HL-60 (cell line): ENCODE data around the gene TMEM273.

Experiments used
- DNase-seq, 2 experiments: peaks; one replicate each; pipeline ENCODE4 v3.0.0-alpha.2; 2010 to 2020; ENCODE audit warnings: low read depth in 1 of 2, low spot score in 1 of 2
- H3K27ac ChIP-seq: fragments of 250-450 bp; sonication (Bioruptor Pico); replicated peaks from 2 replicates; pipeline ENCODE4 v1.5.1; 2020; ENCODE audit warnings: mild to moderate bottlenecking, moderate library complexity
- H3K27me3 ChIP-seq: fragments of 250-450 bp; sonication (Bioruptor Pico); 2 replicates; pipeline ENCODE4 v1.5.1; 2021; ENCODE audit warnings: mild to moderate bottlenecking, moderate library complexity; ENCODE audit not compliant: insufficient read depth, poor library complexity, severe bottlenecking
- H3K4me3 ChIP-seq: replicated peaks from 2 replicates; pipeline ENCODE4 v1.5.1; 2011; ENCODE audit warnings: mild to moderate bottlenecking, control low read depth, low read length; ENCODE audit not compliant: insufficient read depth
- GABPA ChIP-seq: IDR thresholded peaks from 2 replicates; pipeline ENCODE4 v1.6.1; 2012; ENCODE audit warnings: low read depth
- POLR2AphosphoS5 ChIP-seq: IDR thresholded peaks from 2 replicates; pipeline ENCODE4 v1.6.1; 2012; ENCODE audit warnings: low read depth
- SPI1 ChIP-seq: IDR thresholded peaks from 2 replicates; pipeline ENCODE4 v1.6.1; 2012; ENCODE audit warnings: low read depth, mild to moderate bottlenecking, borderline replicate concordance
- TF ChIP-seq, protein P1 (sequence below): IDR thresholded peaks from one replicate; pipeline ENCODE4 v1.5.1; 2011; ENCODE audit warnings: low read length, control low read depth, inconsistent platforms; ENCODE audit not compliant: insufficient read depth
- TF ChIP-seq, protein P2 (sequence below): IDR thresholded peaks from 2 replicates; pipeline ENCODE4 v1.6.1; 2012; ENCODE audit warnings: low read depth; ENCODE audit not compliant: insufficient replicate concordance

TMEM273 gene

DNA sequence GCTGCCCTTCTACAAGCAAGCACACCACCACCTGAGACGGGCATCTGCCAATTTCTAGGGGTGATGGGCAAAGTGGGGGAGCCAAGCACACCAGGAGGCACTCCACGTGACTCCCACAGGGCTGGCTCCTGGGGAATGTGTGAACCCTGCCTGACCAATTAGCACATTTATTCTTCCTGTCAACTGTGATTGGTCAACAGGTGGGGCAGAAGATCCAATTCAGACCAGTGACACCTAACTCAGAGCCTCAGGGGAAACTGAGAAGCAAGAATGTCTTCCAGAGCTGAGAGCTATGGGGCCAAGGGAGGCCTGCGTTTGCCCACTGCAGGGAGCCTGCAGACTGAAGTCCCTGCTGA, 15.4 kb downstream of the TMEM273 start:
- Histone ChIP-seq H3K27me3 (no peaks in the 10 kb centered on the region), H3K27ac (no peak overlapping the region), H3K4me3 (no peak overlapping the region)
- TF ChIP-seq, protein P1, sequence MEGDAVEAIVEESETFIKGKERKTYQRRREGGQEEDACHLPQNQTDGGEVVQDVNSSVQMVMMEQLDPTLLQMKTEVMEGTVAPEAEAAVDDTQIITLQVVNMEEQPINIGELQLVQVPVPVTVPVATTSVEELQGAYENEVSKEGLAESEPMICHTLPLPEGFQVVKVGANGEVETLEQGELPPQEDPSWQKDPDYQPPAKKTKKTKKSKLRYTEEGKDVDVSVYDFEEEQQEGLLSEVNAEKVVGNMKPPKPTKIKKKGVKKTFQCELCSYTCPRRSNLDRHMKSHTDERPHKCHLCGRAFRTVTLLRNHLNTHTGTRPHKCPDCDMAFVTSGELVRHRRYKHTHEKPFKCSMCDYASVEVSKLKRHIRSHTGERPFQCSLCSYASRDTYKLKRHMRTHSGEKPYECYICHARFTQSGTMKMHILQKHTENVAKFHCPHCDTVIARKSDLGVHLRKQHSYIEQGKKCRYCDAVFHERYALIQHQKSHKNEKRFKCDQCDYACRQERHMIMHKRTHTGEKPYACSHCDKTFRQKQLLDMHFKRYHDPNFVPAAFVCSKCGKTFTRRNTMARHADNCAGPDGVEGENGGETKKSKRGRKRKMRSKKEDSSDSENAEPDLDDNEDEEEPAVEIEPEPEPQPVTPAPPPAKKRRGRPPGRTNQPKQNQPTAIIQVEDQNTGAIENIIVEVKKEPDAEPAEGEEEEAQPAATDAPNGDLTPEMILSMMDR, result no peak
- TF ChIP-seq POLR2AphosphoS5 (no peak), SPI1 (no peak), GABPA (no peak)
- TF ChIP-seq, protein P2, sequence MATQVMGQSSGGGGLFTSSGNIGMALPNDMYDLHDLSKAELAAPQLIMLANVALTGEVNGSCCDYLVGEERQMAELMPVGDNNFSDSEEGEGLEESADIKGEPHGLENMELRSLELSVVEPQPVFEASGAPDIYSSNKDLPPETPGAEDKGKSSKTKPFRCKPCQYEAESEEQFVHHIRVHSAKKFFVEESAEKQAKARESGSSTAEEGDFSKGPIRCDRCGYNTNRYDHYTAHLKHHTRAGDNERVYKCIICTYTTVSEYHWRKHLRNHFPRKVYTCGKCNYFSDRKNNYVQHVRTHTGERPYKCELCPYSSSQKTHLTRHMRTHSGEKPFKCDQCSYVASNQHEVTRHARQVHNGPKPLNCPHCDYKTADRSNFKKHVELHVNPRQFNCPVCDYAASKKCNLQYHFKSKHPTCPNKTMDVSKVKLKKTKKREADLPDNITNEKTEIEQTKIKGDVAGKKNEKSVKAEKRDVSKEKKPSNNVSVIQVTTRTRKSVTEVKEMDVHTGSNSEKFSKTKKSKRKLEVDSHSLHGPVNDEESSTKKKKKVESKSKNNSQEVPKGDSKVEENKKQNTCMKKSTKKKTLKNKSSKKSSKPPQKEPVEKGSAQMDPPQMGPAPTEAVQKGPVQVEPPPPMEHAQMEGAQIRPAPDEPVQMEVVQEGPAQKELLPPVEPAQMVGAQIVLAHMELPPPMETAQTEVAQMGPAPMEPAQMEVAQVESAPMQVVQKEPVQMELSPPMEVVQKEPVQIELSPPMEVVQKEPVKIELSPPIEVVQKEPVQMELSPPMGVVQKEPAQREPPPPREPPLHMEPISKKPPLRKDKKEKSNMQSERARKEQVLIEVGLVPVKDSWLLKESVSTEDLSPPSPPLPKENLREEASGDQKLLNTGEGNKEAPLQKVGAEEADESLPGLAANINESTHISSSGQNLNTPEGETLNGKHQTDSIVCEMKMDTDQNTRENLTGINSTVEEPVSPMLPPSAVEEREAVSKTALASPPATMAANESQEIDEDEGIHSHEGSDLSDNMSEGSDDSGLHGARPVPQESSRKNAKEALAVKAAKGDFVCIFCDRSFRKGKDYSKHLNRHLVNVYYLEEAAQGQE, result no peak
- no peak for DNase-seq

DNA sequence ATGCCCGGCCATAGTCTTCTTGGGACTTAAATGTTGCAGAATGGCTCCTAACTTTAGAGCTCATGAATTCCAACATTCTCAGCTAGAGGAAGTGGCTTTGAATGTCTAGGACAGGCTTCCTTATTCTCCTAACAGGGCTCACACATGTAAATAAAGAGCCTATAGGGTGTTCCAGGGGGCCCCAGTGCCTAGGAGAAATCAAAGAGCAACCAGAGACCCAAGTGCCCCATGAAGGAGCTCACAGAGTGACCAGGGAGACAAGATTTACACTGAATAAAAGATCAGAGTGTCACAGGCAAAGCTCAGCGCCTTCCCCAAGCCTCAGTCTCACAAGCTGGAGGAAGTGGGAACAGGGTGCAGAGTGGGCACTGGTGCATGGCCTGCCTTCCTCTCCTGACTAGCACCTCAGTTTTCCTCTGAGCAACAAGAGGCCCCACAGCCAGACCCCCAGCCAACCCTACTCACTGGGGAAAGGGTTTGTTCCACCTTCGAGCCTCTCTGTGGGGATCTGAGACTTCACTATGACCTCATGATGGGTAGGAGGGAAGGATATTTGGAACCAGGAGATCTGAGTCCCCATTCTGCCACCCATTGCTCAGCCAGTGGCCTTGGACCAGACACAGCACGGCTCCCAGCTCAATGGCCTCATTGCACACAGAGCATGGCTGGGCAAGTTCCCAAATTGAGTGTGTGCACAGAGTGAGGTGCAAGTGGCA, 16.0 kb downstream of the TMEM273 start:
- Histone ChIP-seq H3K27me3 (no peaks in the 10 kb centered on the region), H3K27ac (no peak overlapping the region), H3K4me3 (no peak overlapping the region)
- TF ChIP-seq GABPA, result no peak
- no peak for TF ChIP-seq SPI1
- TF ChIP-seq, protein P1, result no peak
- no peak for TF ChIP-seq POLR2AphosphoS5
- TF ChIP-seq, protein P2, result no peak
- no peak for DNase-seq

DNA sequence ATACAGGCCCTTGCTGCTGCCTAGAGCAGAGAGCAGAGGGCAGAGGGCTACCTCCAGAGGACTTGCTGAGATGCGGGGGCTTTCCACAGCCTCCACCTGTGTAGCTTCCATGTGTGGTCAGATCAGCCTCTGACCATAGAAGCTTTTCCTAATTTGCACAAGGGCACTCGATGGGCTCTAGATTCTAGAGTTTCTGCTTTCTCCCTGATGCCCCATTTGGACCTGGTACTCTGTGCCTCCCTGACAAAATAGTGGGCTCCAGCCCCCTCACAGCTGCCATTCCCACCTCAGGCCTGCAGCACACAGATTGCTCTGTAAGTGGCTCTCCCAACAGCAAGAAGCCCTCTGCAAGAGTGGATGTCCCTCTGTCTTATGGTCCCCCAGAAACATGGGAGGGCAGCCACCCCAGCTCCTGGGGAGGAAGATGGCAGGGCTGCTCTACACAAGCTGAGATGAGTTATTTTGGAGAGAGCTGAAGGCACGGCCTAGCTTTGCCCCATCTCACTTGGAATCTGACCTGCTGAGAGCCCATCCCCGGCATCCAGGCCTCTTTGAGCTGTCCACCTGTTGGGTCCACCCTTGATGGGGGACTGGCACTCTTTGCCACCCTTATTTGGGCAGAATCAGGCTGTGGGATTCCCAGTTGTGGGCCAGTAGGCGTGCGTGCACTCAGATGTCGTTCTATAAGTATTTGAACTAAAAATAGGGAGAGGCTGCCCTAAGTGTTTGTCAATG, 16.7 kb downstream of the TMEM273 start:
- H3K27ac ChIP-seq, result no peak overlapping the region

DNA sequence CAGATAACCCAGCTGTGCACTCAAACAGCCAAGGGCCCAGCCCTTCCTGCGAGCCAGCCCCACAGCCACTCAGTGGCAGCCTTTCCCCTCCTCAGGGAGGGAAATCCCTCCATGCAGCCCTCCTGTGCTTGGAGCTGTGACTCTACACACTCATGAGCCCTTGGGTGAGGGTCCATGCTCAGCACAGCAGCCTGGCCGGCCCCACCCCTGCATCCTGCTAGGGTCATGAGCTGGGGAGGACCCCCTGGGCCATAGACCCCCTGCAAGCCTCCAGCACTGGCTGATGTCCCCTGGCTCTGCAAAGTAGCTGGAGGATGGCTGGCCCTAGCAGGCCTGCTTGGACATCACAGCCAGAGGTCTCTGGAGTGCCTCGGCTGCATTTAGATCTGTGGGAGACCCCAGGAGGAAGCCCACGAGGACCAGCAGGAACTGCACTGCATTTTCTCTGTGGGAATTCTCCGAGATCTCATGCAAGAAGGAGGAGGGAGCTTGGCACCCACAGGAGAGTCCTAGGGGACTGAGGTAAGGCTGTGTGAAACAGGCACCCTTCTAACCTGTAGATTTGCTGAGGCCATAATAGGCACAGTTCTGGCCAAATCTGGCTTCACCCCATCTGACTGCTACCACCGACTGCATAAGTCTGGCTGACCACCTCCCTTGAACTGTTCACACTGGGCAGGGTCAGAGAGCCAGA, 17.4 kb downstream of the TMEM273 start:
- Histone ChIP-seq H3K27ac (no peak overlapping the region), H3K4me3 (no peak overlapping the region), H3K27me3 (no peaks in the 10 kb centered on the region)
- DNase-seq, result no peak
- TF ChIP-seq GABPA, result no peak
- TF ChIP-seq, protein P1, result no peak

More for the DNA sequence above, 16.7 kb downstream of the TMEM273 start:
- Histone ChIP-seq H3K27me3 (no peaks in the 10 kb centered on the region), H3K4me3 (no peak overlapping the region)
- TF ChIP-seq POLR2AphosphoS5, result no peak
- no peak for DNase-seq
